Activated CD4-positive, alpha-beta memory T cell treated with anti-CD3 and anti-CD28 coated beads, Interleukin-2, amount 10 ng/mL, durations not matched to agents 7 days and 5 days (primary cell): Measurements from ENCODE around the gene ATP6V0D1. TPM values are rescaled to one million over a fixed set of nuclear protein-coding genes. Genes with fewer than 3 reads are reported as not detected.

Source experiments
- CTCF ChIA-PET: fragments of 350-600 bp; sonication (Branson Sonifier 250); formaldehyde crosslinking; loops from one replicate; lab custom pipeline; 2021; ENCODE audit warnings: antibody characterized with exemption, inconsistent platforms; lab: Charles Lee
- POLR2A ChIA-PET: fragments of 350-600 bp; sonication (Branson Sonifier 250); formaldehyde crosslinking; loops from one replicate; lab custom pipeline; 2021; ENCODE audit warnings: antibody characterized with exemption; lab: Charles Lee
- DNase-seq: peaks from one replicate; pipeline ENCODE4 v3.0.0-alpha.2; 2020
- H3K27ac Mint-ChIP-seq: one replicate; pipeline ENCODE4 v1.8.0; 2021; ENCODE audit warnings: mild to moderate bottlenecking, mixed read lengths
- H3K27me3 Mint-ChIP-seq: one replicate; pipeline ENCODE4 v1.8.0; 2021; ENCODE audit warnings: mixed read lengths
- H3K36me3 Mint-ChIP-seq: one replicate; pipeline ENCODE4 v1.8.0; 2021; ENCODE audit warnings: low read depth, mixed read lengths
- H3K4me1 Mint-ChIP-seq: one replicate; pipeline ENCODE4 v1.8.0; 2021; ENCODE audit warnings: mixed read lengths
- H3K4me3 Mint-ChIP-seq: one replicate; pipeline ENCODE4 v1.8.0; 2021; ENCODE audit warnings: mild to moderate bottlenecking, mixed read lengths
- H3K9me3 Mint-ChIP-seq: one replicate; pipeline ENCODE4 v1.8.0; 2021; ENCODE audit warnings: mixed read lengths
- total RNA-seq, 2 experiments: library from RNA; stranded (reverse); gene quantifications; one replicate each; pipeline ENCODE4 v1.2.3, GENCODE V29; 2021

The ATP6V0D1 gene
- total RNA-seq, 2 experiments from 2014 or later: 52.8 to 59.5 TPM

DNA sequence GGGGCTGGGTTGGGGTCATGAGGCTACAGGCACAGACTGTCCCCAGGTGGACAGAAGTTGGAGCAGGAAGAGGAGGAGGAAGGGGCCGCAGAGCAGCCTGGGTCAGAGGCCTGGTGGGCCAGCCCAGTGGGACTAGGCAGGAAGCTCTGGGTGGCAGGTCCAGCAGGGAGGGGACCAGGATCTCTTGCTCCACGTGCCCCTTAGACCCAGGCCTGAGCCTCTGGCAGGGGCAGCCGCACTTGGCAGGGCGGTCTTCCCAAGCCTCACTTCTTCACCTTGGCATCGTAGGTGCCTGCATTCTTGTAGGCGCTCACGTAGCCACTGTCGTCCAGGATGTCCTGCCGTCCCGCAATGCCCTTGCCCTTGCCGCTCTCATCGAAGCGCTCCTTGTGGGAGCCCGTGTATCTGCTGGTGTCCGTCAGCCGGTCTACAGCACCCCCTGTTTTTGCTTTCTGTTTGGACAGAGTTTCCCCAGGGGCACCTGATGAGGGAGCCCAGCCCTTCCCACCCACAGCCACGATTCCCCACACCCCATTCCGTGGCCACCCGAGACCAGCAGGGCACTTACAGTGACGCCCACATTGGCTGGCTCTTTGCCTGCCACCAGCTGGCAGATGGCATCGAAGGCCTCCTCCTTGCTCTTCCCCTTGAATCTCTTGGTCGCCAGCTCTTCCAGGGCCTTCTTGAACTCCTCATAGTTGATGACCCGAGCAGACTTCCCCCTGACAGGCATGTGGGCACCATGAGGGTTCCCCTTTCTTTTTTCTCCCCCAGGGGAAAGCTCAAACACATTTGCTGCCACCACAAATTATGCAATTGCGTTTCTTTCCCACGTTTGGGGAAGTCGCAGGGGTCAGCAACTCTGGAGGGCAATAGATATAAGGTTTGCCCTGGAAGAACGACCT lies 90.8 kb downstream of the ATP6V0D1 start:
- ChIA-PET POLR2A (no interaction called here), CTCF (interaction anchor here (0.6 to 1.0 kb wide), 2 partner anchors 57 to 129 kb away, joined by 3 read pairs; no protein-coding TSS in a partner anchor)
- Mint-ChIP-seq H3K4me1 (peaks cover 5% of the 10 kb centered on the region), H3K36me3 (no peaks in the 10 kb centered on the region), H3K9me3 (no peaks in the 10 kb centered on the region), H3K27ac (no peak overlapping the region), H3K27me3 (peaks cover 39% of the 10 kb centered on the region), H3K4me3 (no peak overlapping the region)
- no peak for DNase-seq

- H3K4me1 Mint-ChIP-seq: no peaks in the 10 kb centered on the region
- peaks cover 30% of the 10 kb centered on the region for H3K27me3 Mint-ChIP-seq
- H3K9me3 Mint-ChIP-seq: no peaks in the 10 kb centered on the region
- POLR2A ChIA-PET: no interaction called here
- H3K27ac Mint-ChIP-seq: no peak overlapping the region
- no peak for DNase-seq
- no peaks in the 10 kb centered on the region for H3K36me3 Mint-ChIP-seq
- no peak overlapping the region for H3K4me3 Mint-ChIP-seq
- CTCF ChIA-PET: interaction anchor here (1.0 to 1.2 kb wide), 3 partner anchors 10 to 57 kb away, joined by 3 to 6 read pairs (median 5); no protein-coding TSS in a partner anchor
Measured at GRCh38 chr16:67388591-67388990, 92.4 kb downstream of the ATP6V0D1 start.

- Mint-ChIP-seq H3K9me3 (no peaks in the 10 kb centered on the region), H3K36me3 (no peaks in the 10 kb centered on the region), H3K27ac (no peak overlapping the region), H3K4me1 (no peaks in the 10 kb centered on the region), H3K4me3 (no peak overlapping the region), H3K27me3 (peaks cover 29% of the 10 kb centered on the region)
- ChIA-PET POLR2A (no interaction called here), CTCF (interaction anchor here (1.0 to 1.2 kb wide), 3 partner anchors 10 to 56 kb away, joined by 3 to 6 read pairs (median 5); no protein-coding TSS in a partner anchor)
- no peak for DNase-seq
Measured at GRCh38 chr16:67388191-67388590, 92.8 kb downstream of the ATP6V0D1 start.

Other genes starting within 250 kb of the ATP6V0D1 start
- gene FHOD1, start 233.7 kb downstream of the ATP6V0D1 start, total RNA-seq: 10 to 100 TPM; 94.8 to 99.1 TPM
- 1 to 10 TPM; 2.2 to 2.8 TPM for gene SLC9A5, start 232.2 kb downstream of the ATP6V0D1 start, total RNA-seq
- 10 to 100 TPM in 1 of 2 experiments, 1 to 10 TPM in 1; 9.2 to 10.9 TPM for gene PLEKHG4, start 201.6 kb downstream of the ATP6V0D1 start, total RNA-seq
- gene KCTD19, start 154.4 kb downstream of the ATP6V0D1 start, total RNA-seq: under 1 TPM; 0.20 to 0.48 TPM
- gene LRRC36, start 154.3 kb downstream of the ATP6V0D1 start, total RNA-seq: not detected
- gene TPPP3, start 87.7 kb downstream of the ATP6V0D1 start, total RNA-seq: not detected
- gene ZDHHC1, start 64.7 kb downstream of the ATP6V0D1 start, total RNA-seq: under 1 TPM; 0.23 to 0.45 TPM
- not detected for gene HSD11B2, start 50.0 kb downstream of the ATP6V0D1 start, total RNA-seq
- gene AGRP, start 2.4 kb upstream of the ATP6V0D1 start, total RNA-seq: not detected
- 10 to 100 TPM; 24.6 to 32.7 TPM for gene RIPOR1, start 47.7 kb upstream of the ATP6V0D1 start, total RNA-seq
- gene CTCF, start 81.4 kb upstream of the ATP6V0D1 start, total RNA-seq: 10 to 100 TPM; 74.9 to 76.9 TPM
- 100 to 1,000 TPM; 132 to 142 TPM for gene CARMIL2, start 164.0 kb upstream of the ATP6V0D1 start, total RNA-seq
- 10 to 100 TPM; 43.5 to 44.1 TPM for gene ACD, start 179.1 kb upstream of the ATP6V0D1 start, total RNA-seq
- gene PARD6A, start 179.8 kb upstream of the ATP6V0D1 start, total RNA-seq: 10 to 100 TPM; 12.2 to 14.0 TPM
- gene ENKD1, start 185.6 kb upstream of the ATP6V0D1 start, total RNA-seq: 1 to 10 TPM; 7.4 to 8.1 TPM
- 1 to 10 TPM; 2.9 to 4.3 TPM for gene C16orf86, start 185.7 kb upstream of the ATP6V0D1 start, total RNA-seq
- 10 to 100 TPM; 13.0 to 14.9 TPM for gene GFOD2, start 238.2 kb upstream of the ATP6V0D1 start, total RNA-seq